AG10803 (cell line): ENCODE data around the gene VIT.

Experiments
- DNase-seq: peaks from one replicate; pipeline ENCODE4 v3.0.0; 2010; ENCODE audit warnings: low read depth
- H3K4me3 ChIP-seq: 2 replicates; pipeline ENCODE4 v1.5.1; 2011; ENCODE audit warnings: mild to moderate bottlenecking, low read length, control low read depth
- CTCF ChIP-seq: conservative IDR thresholded peaks from 2 replicates; pipeline ENCODE4 v1.5.1; 2011; ENCODE audit warnings: mild to moderate bottlenecking, low read length, control low read depth, inconsistent platforms

The VIT gene

GRCh38 chr2:36831185-36831584, 134.7 kb downstream of the VIT start:
- DNase-seq: no peak
- TF ChIP-seq CTCF: no peak
- no peak overlapping the region for H3K4me3 ChIP-seq

- TF ChIP-seq CTCF: no peak
- DNase-seq: no peak
- no peak overlapping the region for H3K4me3 ChIP-seq
Measured at GRCh38 chr2:36834203-36834602, 137.7 kb downstream of the VIT start.

- DNase-seq: no peak
- no peak for TF ChIP-seq CTCF
- H3K4me3 ChIP-seq: no peak overlapping the region
Measured at GRCh38 chr2:36834731-36835524, 138.4 kb downstream of the VIT start.

GRCh38 chr2:36839976-36840617, 143.6 kb downstream of the VIT start:
- TF ChIP-seq CTCF: no peak
- no peak overlapping the region for H3K4me3 ChIP-seq
- DNase-seq: no peak

- TF ChIP-seq CTCF: no peak
- H3K4me3 ChIP-seq: no peak overlapping the region
- no peak for DNase-seq
Measured at GRCh38 chr2:36843838-36844237, 147.3 kb downstream of the VIT start.

- TF ChIP-seq CTCF: no peak
- DNase-seq: no peak
- H3K4me3 ChIP-seq: no peak overlapping the region
Measured at GRCh38 chr2:36849265-36849664, 152.8 kb downstream of the VIT start.

GRCh38 chr2:36854241-36854640, 157.7 kb downstream of the VIT start:
- no peak for TF ChIP-seq CTCF
- no peak for DNase-seq
- H3K4me3 ChIP-seq: no peak overlapping the region
